ENCODE results near the gene USP6NL. TPM values are rescaled to one million over a fixed set of nuclear protein-coding genes. Genes with fewer than 3 reads are reported as not detected.

USP6NL gene
- total and polyA plus RNA-seq, 2 of the 13 experiments (the other 11 are each of a cell fraction or from before 2014, with no cell fraction given): 10.5 to 22.9 TPM

GRCh38 chr10:11626071-11626470 lies 14.6 kb upstream of the USP6NL start:
- H4K20me1 ChIP-seq (ENCODE audit: insufficient read depth, low read length): no peaks in the 10 kb centered on the region
- H3K36me3 ChIP-seq (replicated peaks in 1 of 2; ENCODE audit: control insufficient read depth in 1 of 2, insufficient read depth in 2 of 2, low read length in 2 of 2): no peaks in the 10 kb centered on the region
- ATAC-seq (peak; percentile 39; the same call in 2 of the 3 replicates), DNase-seq (ENCODE audit: low spot score) (no peak), FAIRE-seq (no peak)
- ChIA-PET POLR2A (no interaction called here), CTCF (ENCODE audit: low intra/inter-chr PET ratio, low total read pairs) (no interaction called here)
- in situ Hi-C loops (cut with HindIII; ENCODE audit: extremely low pct_ligation_motif_present, low pct_unique_long_range_greater_than_20kb) (no loop called here), intact Hi-C loops (cut with micrococcal nuclease; ENCODE audit: unreplicated experiment) (no loop called here)
- no peaks in the 10 kb centered on the region for H3K27me3 ChIP-seq (ENCODE audit: control insufficient read depth in 1 of 2, insufficient read depth in 2 of 2, low read length in 2 of 2)
- H3K9me3 ChIP-seq (ENCODE audit: low read length): no peaks in the 10 kb centered on the region
- no peak overlapping the region for H3K9ac ChIP-seq (ENCODE audit: insufficient read depth, low read depth, low read length)
- 0% methylated on average over 1 of the region's 3 CpGs for WGBS (ENCODE audit: low lambda C conversion rate)
- no peak overlapping the region for H2AFZ ChIP-seq (ENCODE audit: low read length)
- no peak overlapping the region for H3K4me2 ChIP-seq (ENCODE audit: low read depth, low read length)
- no peak overlapping the region for H3K27ac ChIP-seq (ENCODE audit: extremely low read length, insufficient read depth, low read length)
- no peak overlapping the region for H3K4me3 ChIP-seq (replicated peaks in 1 of 3; ENCODE audit: insufficient read depth in 1 of 3, low read depth in 2 of 3, low read length in 3 of 3)
- TF ChIP-seq HHEX (CRISPR knock-in tag; IDR thresholded peaks at IDR 0.05): no peak
- no peak for TF ChIP-seq ZNF431 (CRISPR knock-in tag; IDR thresholded peaks at IDR 0.05; ENCODE audit: borderline replicate concordance, low read depth)
- TF ChIP-seq ZBTB20 (CRISPR knock-in tag; IDR thresholded peaks at IDR 0.05; ENCODE audit: borderline replicate concordance, low read depth): no peak
- no peak for TF ChIP-seq YEATS4 (CRISPR knock-in tag; IDR thresholded peaks at IDR 0.05; ENCODE audit: borderline replicate concordance)
- TF ChIP-seq, protein P1, sequence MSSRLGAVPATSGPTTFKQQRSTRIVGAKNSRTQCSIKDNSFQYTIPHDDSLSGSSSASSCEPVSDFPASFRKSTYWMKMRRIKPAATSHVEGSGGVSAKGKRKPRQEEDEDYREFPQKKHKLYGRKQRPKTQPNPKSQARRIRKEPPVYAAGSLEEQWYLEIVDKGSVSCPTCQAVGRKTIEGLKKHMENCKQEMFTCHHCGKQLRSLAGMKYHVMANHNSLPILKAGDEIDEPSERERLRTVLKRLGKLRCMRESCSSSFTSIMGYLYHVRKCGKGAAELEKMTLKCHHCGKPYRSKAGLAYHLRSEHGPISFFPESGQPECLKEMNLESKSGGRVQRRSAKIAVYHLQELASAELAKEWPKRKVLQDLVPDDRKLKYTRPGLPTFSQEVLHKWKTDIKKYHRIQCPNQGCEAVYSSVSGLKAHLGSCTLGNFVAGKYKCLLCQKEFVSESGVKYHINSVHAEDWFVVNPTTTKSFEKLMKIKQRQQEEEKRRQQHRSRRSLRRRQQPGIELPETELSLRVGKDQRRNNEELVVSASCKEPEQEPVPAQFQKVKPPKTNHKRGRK (CRISPR knock-in tag; IDR thresholded peaks at IDR 0.05): no peak
- no peak for TF ChIP-seq MEF2D (CRISPR knock-in tag; IDR thresholded peaks at IDR 0.05)
- no peak for TF ChIP-seq TMF1 (CRISPR knock-in tag; IDR thresholded peaks at IDR 0.05; ENCODE audit: low read depth)
- H3K79me2 ChIP-seq (ENCODE audit: insufficient read depth, low read length): no peaks in the 10 kb centered on the region
- BruUV-seq (replicated peaks): no TSS peak
- H3K4me1 ChIP-seq (ENCODE audit: insufficient read depth, low read length): 0 out of 2 replicates have a peak, but pooled peaks cover 12% of the 10 kb centered on the region

Measured in HepG2 (cell line).